NCI-H2196 (cell line): ENCODE results near the gene LCLAT1.
A peak's percentile ranks its signal among the peaks of the same experiment; 100 is the strongest.

Source experiments
- DNase-seq: peaks from one replicate; lab custom pipeline; 2025; ENCODE audit not compliant: unreplicated experiment; lab: John Stamatoyannopoulos, UW

The LCLAT1 gene

DNA sequence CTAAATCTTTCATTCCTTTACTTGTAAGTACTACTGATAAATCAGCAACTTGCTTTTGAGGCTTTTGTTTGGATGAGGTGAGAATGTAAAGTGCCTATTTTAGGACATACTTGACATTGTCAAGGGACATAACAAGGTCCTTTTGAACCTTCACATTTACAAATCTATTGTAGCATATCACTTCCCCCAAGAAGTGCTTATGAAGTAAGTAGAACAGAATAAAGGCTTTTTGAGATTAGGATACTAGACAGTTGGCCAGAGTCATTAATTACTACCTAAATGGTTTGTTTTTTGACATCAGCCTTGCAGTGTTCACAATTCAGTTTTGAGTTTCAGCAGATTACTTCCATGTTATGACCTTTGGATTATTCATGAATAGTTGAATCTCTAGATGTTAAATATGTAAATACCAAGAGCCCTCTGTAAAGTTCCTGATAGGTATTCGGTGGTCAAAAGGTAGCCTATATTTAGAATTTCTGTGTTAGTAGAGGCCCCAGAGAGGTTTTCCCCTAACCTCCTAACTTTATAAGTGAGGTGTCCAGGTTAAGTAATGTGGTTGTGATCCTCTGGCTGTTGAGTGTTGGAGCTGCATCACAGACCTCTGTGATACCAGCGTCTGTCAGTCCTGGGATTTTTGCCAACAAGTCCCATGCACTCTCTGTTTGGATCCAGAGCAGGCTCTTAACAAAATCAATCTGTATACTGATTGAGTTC lies 67.2 kb downstream of the LCLAT1 start:
- DNase-seq, result peak; percentile 12

DNA sequence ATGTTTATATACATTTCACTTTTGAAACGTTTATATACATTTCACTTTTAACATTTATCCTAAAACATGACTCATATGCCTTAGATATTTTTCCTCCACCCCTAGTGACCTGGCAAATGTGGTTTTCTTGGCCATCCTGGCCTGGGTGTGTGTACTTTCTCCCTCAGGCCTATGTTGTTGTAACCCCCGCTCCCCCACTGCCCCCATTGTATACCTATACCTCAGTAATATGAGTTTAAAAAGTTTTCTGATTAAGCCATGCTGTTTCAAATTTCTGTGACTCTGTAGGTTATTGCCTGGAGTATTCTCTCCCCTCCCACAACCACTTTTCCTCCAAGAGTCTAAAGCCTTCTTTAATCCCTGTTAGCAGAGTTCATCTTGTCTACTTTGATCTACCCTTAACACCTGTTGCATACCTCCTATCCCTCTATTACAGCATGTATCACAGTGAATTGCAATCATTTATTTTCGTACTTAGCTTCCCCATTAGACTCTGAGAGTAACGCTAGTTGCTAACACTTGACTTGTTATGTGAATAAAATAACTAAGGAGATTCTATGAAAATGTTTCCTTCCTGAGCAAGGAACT lies 67.9 kb downstream of the LCLAT1 start:
- no peak for DNase-seq

DNA sequence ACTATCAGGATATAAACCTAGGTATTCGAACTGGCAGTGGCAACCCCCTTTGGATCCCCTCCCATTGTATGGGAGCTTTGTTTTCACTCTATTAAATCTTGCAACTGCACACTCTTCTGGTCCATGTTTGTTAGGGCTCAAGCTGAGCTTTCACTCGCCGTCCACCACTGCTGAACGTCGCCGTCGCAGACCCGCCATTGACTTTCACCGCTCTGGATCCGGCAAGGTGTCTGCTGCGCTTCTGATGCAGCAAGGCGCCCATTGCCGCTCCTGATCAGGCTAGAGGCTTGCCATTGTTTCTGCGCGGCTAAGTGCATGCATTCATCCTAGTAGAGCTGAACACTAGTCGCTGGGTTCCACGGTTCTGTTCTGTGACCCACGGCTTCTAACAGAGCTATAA lies 69.1 kb downstream of the LCLAT1 start:
- DNase-seq, result no peak

DNA sequence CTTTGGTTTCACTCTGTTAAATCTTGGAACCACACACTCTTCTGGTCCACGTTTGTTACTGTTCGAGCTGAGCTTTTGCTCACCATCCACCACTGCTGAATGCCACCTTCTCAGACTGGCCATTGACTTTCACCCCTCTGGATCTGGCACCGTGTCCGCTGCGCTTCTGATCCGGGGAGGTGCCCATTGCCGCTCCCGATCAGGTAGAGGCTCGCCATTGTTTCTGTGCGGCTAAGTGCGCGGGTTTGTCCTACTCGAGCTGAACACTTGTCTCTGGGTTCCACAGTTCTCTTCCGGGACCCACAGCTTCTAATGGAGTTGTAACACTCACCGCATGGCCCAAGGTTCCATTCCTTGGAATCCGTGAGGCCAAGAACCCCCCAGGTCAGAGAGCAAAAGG lies 72.8 kb downstream of the LCLAT1 start:
- DNase-seq, result no peak

DNA sequence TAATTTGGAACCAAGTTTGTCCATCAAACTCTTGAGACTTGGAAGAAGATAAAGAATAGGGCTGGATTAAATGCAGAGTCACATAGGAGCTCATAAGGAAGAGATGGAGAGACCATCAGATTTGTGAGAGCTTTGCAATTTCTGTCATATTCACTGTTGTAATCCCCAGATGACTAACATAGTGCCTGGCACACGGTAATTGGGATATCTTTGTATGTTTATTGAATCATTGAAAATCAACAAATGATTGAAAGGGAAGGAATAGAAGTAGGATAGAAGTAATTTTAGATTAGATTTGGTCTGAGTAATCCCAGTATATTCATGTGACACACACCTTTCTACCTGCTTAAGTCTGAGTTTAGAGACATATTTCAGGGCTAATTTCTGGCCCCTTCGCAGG lies 75.4 kb downstream of the LCLAT1 start:
- DNase-seq, result no peak

DNA sequence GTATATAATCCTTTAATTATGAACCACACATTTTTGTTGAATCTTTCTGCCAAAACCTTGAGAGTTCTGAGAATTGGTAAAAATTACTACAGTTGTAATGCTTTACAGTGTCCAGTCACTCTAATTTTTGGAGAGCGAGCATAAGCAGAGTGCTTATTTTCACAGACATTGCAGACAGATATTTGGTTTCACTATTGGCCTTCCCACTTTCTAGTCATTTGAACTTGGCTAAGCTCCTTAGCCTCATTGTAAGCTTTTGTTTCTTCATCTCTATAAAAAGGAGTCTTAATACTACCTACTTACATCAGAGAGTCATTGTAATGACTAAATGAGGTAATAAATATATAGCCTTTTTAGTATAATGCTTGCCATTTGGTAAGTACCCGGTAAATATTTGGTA lies 80.4 kb downstream of the LCLAT1 start:
- DNase-seq, result no peak

DNA sequence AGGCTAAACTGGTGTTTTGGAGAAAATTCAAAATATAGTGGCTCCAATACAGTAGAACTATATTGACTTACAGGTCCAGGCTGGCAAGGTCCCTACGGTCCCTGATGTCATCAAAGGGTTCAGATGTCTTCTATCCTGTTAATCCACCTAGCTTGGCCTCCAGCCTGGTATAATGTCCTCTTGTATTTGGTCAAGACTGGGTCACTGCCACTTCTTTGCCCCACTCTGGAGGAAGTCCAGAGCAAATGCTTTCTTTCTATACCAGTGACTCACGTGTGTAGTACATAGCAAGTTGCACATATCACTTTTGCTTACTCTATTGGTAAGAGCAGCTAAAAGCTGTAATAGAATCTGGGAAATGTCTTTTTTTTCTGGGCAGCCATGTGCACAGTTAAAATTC lies 80.8 kb downstream of the LCLAT1 start:
- DNase-seq, result peak; percentile 67

DNA sequence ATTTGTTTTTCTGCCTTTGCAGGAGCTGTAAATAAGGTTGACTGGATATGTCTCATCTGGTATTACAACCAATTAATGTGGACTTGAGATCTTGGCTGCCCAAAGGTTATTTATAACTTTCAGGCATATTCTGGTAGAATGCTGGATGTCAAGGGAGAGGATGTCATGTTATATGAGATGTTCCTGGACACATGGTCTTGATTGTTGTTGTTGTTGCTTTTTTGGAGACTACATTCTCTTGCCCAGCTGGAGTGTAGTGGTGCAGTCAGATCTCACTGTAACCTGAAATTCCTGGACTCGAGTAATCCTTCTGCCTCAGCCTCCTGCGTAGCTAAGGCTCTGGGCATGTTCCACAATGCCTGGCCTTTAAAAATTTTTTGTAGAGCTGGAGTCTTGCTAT lies 83.3 kb downstream of the LCLAT1 start:
- no peak for DNase-seq

DNA sequence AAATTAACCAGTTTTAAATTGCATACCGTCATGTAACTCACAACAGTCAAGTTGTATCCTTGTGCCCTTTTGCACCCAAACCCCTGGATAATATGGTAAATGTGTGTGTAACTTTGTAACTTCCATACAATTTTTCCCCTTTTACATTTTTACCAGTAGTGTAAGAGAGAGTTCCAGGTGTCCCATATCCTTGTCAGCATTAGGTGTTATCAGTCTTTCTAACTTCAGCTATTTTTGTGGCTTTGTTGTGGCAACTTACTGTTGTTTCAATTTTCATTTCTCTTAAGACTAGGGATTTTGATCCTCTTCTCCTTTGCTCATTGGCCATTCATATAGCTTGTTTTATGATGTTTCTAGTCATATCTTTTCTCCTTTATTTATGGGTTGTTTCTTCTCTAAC lies 94.6 kb downstream of the LCLAT1 start:
- DNase-seq, result no peak

DNA sequence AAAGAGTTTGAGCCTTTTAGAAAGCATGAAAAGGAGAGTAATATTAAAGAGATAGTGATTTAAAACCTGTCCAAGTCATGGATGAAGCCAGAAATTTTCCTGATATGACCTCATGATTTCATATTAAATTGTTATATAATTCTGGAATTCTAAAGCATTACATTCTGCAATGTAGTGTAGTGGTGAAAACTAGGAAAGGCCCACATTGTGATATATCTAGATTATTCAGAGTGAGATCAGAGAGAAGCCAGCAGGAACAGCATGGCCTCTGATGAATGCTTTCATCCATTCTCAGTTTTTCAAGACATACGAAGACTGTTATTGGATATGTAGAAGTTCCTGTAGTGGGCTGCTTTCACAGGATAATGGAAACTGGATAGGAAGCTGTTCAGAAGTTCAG lies 98.8 kb downstream of the LCLAT1 start:
- no peak for DNase-seq

DNA sequence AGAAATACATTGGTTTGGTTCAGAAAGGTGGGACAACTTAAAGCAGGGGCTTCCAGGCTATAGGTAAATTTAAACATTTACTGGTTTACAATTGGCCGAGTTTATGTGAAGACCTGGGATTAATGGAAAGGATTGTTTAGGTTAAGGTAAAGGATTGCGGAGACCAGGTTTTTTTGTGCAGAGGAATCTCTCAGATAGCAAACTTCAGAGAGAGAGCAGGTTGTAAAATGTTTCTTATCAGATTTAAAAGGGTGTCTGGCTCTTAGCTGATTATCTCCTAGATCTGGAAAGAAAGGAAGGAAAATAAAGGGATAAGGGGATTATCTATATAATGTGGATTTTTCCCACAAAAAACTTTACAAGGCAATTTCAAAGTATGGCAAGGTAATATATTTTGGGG lies 101.3 kb downstream of the LCLAT1 start:
- no peak for DNase-seq

DNA sequence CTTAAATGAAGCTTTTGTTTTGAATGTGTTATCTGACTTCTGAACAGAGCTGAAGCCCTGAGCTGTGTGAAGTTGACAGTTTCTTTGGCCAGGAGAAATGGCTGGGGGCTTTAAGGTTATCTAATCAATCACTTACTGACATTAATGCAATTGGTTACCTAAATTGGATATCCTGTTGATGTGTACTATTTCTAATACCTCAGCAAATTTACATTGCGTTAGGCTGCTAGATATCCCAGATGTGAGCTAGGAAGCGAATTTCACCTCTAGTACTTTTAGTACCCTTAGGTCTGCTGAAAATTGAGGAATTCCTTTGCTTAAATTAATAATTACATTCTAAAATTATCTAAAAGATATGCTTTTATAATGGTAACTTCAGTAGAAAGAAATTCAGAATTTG lies 102.0 kb downstream of the LCLAT1 start:
- no peak for DNase-seq

DNA sequence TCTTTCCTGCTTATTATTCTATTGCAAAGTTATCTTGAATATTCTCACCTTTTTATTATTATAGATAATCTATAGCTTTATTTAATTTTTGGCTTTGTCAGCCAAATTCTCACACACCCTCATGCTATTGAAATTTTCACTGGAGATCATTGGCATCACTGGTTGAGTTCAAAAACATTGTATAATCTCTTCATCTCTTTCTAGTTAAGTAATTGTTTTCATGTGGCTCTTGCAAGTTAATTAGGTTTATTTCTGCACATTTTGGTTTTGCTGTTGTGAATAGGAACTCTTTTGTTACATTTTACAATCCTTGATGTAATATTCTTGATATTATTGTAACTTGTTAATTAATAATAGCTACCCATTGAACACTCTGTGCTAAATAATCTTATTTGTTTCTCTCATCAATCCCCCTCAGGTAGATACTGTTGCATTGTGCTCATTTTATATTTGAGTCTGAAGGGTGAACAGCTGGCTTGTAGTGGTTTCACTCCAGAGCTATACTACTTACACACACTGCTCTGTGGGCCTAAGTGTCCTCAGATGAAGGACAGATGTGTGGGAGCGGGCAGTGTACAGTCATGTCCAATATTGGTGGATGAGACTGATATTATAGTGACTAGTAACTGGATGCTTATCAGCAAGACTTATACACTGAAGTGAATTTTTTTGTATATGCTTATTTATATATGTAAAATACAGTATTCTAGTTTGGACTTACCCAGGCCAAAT lies 112.7 kb downstream of the LCLAT1 start:
- DNase-seq, result no peak

DNA sequence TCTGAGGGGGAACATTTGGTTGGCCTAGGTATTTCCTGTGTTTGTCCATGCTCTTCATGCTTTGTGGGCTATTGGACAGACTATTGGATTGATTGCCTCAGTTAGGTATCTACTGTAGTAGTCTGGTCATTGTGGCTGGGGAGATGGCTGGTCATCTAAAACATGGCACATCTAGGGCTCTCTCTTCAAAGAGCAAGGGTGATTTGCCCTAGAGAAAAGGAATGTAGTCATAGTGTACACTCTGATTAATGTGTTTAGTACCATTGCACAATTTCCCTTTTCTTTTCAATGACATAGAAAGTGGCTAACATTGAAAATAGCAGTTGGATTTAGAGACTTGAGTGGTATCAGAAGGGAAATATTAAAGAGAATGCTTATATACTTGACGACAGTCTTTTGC lies 114.3 kb downstream of the LCLAT1 start:
- no peak for DNase-seq

DNA sequence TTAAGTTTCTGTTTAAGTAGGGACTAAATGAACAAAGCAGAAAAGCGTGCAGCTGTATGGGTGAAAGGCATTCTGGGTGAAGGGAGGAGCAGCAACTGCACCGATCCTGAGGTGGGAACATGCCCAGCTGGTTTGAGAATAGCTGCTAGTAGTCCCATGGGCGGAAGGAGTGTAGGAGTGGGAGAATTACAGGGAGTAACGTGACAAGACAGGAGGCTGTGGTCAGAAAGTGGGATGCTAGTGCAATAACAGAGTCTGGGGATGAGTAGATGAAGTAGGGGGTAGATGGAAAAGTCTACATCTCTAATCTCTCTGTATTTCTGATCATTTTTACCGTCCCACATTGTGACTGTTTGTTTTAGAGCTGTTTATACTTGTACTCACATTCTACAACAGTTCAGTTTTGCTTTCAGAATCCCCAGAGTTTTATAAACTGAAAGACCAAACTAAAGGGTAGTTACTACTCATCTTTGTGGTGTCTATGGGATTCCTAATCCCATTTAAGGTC lies 118.9 kb downstream of the LCLAT1 start:
- no peak for DNase-seq

DNA sequence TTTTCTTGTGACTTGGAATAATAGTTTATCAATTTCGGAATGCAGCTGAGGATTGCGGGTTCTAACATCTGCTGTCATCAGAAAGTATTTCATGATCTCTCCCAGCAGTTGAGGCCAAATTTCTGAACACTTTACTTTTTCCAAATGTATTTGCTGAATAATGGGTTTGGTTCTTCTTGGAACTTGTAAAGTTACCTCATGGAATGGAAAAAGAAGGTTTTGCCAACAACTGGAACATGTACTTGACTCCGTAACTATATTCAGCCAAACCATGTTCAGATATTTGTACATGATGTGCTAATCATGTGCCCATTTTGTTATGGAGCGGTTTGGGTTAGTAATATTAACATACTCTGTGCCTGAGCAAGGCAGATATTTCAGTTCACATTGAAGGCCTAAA lies 119.6 kb downstream of the LCLAT1 start:
- DNase-seq, result no peak

DNA sequence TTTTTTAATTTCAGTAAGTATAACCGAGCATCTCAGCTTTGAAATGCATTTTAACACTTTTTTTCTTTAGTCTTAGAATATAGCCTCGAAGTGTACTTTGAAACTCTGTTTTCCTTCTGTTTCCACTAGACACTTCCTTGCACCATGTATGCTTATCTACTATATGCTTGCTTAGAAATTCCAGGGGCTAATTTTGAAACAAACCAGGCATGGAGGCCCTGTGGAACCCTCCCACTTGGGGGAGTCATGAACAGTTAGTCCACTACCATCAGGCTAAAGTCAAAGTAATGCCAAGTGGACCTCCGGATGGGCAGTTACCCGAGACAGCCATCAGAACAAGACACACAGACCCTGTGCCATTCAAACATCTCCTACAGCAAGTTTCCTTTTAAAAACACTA lies 120.3 kb downstream of the LCLAT1 start:
- no peak for DNase-seq

DNA sequence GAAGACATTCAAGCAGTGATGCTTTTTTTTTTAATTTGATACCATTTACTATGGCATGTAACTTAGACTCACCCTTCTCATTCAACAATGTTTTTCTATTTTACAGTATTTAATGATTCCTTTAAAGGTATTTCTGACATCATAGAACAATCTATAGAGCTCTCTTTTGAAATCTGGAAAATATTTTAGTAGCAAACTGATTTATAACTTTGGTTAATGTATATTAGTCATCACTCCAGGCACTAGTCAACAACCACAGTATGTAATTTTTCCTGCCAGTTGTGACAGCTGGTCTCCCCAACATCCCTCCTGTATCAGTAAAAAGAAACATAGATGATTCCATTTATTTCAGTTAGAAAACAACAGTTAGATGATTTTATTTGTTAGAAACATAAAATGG lies 122.9 kb downstream of the LCLAT1 start:
- DNase-seq, result no peak

DNA sequence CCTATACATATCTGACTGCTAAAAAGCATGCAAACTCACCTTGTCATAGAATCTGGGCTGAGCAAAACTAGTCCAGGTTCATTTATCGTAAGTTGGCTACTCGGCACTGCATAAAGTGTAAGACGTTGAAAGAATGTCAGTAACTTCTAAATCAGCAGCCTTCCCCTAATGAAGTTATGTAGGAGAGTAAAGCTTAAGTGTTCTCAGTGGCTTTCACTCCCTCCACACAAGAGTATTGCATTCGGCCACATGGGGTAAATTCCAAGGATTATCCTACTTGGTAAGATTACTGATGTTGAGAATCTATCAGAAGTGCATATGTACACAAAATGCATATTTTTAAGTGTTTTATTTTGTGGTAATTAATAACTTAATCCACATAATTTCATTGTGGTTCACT lies 130.1 kb downstream of the LCLAT1 start:
- DNase-seq, result no peak

DNA sequence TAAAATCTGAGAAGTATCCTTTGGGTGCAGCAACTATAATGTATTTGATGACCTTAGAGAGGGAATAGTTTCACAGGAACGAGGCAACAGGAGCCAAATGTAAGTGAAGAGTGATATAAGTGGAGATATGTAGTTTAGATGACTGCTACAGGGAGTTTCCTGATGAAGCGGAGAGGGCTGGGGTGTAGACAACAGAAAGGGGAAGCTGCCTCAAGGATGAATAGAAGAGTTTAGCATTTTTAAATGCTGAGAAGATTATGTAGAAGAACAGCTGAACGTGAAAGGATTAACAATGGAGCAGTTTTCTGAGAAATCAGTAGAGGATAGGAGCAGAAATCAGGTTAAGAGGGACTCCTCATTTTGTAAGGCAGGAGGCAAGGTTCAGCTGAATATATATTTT lies 133.3 kb downstream of the LCLAT1 start:
- no peak for DNase-seq

DNA sequence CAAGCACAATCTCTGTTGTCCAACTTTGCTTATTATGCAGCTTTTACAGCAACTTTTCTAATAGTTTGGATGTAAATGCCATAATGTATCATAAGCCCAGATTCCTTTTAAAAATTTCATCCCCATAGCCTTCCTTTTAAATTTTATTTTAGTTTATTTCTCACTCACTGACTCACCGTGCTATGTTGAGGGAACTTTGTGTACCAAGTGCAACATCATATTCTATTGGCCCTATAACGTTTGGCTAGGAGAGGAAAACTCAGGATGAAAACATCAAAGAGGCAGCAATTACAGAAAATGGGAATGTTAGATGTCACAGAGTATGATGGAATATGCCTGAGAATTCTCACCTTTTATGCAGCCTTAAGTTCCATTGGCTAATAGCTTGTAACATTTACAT lies 135.5 kb downstream of the LCLAT1 start:
- no peak for DNase-seq

DNA sequence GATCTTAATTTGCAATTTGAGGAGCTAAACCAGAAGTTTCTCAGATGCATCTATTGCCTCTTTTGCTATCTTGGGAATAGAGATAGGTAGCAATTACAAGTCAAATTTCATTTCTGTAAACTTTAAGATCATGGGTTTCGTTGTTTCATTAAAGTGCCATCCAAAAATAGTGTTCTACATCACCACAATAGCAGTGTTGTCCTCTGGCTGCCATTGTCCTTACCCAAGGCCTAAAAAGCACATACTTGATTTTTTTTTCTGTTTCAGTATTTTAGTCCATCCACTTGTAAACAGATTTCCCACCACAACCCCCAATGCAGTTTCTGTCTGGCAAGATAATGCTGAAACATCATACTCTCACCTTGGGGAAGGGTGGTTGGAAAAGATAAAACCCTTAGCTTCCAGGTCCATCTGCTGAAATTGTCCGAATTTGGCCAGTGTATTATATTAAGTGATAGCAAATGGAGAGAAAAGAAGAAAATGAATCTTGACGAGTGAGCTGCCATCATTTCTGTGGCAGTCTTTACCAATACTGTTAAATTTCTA lies 136.2 kb downstream of the LCLAT1 start:
- DNase-seq, result no peak
